HG02798 (cell line): ENCODE measurements around the gene PGAM1.
"Not testable (repeated sequence)": the region's sequence is repeated elsewhere in the genome, so short reads cannot be mapped to it uniquely, and the experiment has no call there.

Source experiments
- ATAC-seq: cut with Tn5 transposase; IDR thresholded peaks from one replicate; pipeline ENCODE4 v1.9.1; 2021; ENCODE audit warnings: mild to moderate bottlenecking; ENCODE audit not compliant: unreplicated experiment, poor library complexity

PGAM1 gene

GRCh38 chr10:97407211-97407951, 18.6 kb upstream of the PGAM1 start:
- ATAC-seq = peak; percentile 94

GRCh38 chr10:97407952-97408248, 18.1 kb upstream of the PGAM1 start:
- no peak for ATAC-seq

- ATAC-seq = no peak
Measured at GRCh38 chr10:97408496-97408992, 17.4 kb upstream of the PGAM1 start.

- no peak for ATAC-seq
Measured at GRCh38 chr10:97411406-97411805, 14.6 kb upstream of the PGAM1 start.

- peak; percentile 73 for ATAC-seq
Measured at GRCh38 chr10:97412891-97413304, 13.1 kb upstream of the PGAM1 start.

- no peak for ATAC-seq
Measured at GRCh38 chr10:97416565-97416964, 9.4 kb upstream of the PGAM1 start.

GRCh38 chr10:97423757-97424098, 2.3 kb upstream of the PGAM1 start:
- not testable (repeated sequence) for ATAC-seq

GRCh38 chr10:97426776-97427570, 982 bp downstream of the PGAM1 start:
- no peak for ATAC-seq

GRCh38 chr10:97427571-97428179, 1.7 kb downstream of the PGAM1 start:
- ATAC-seq = no peak

- ATAC-seq = no peak
Measured at GRCh38 chr10:97428572-97428981, 2.6 kb downstream of the PGAM1 start.

GRCh38 chr10:97434055-97434454, 8.1 kb downstream of the PGAM1 start:
- ATAC-seq = no peak

GRCh38 chr10:97434557-97434956, 8.6 kb downstream of the PGAM1 start:
- no peak for ATAC-seq

- no peak for ATAC-seq
Measured at GRCh38 chr10:97435211-97435610, 9.2 kb downstream of the PGAM1 start.

GRCh38 chr10:97442277-97442676, 16.3 kb downstream of the PGAM1 start:
- no peak for ATAC-seq

- no peak for ATAC-seq
Measured at GRCh38 chr10:97444212-97444611, 18.2 kb downstream of the PGAM1 start.

GRCh38 chr10:97445357-97445721, 19.3 kb downstream of the PGAM1 start:
- no peak for ATAC-seq

- peak; percentile 98 for ATAC-seq
Measured at GRCh38 chr10:97445722-97446639, 20.0 kb downstream of the PGAM1 start, which contains the start of the genes EXOSC1 and ZDHHC16. Gene EXOSC1, minus strand, starts transcription at chr10:97446006. Its CDS starts 21 bp downstream, at chr10:97445985. Gene ZDHHC16, plus strand, starts transcription at chr10:97446175. Its CDS starts 5,501 bp downstream, at chr10:97451676.

- no peak for ATAC-seq
Measured at GRCh38 chr10:97450828-97451227, 24.8 kb downstream of the PGAM1 start.

- no peak for ATAC-seq
Measured at GRCh38 chr10:97451605-97452004, 25.6 kb downstream of the PGAM1 start.

- ATAC-seq = no peak
Measured at GRCh38 chr10:97452352-97452751, 26.4 kb downstream of the PGAM1 start.
